Naive thymus-derived CD4-positive, alpha-beta T cell (primary cell): ENCODE data around the gene CLIP2. TPM values are rescaled to one million over a fixed set of nuclear protein-coding genes. Genes with fewer than 3 reads are reported as not detected.
"Not testable (repeated sequence)": the region's sequence is repeated elsewhere in the genome, so short reads cannot be mapped to it uniquely, and the experiment has no call there.

Experiments used
- ATAC-seq: fragments of 150-1000 bp; cut with Tn5 transposase; 2 replicates; pipeline ENCODE4 v1.10.0; 2021; ENCODE audit warnings: mild to moderate bottlenecking, moderate library complexity
- CTCF ChIA-PET: fragments of 350-600 bp; sonication (Branson Sonifier 250); formaldehyde crosslinking; loops from one replicate; lab custom pipeline; 2021; ENCODE audit warnings: antibody characterized with exemption; lab: Charles Lee
- POLR2A ChIA-PET: fragments of 350-600 bp; sonication (Branson Sonifier 250); formaldehyde crosslinking; loops from one replicate; lab custom pipeline; 2021; ENCODE audit warnings: antibody characterized with exemption, inconsistent platforms; lab: Charles Lee
- DNase-seq, 9 donors: peaks; one replicate each; pipeline versions ENCODE4 v3.0.0 to v3.0.0-alpha.2; 2020 to 2022; ENCODE audit warnings: mixed read lengths in 1 of 9
- H3K27ac ChIP-seq: one replicate; pipeline ENCODE4 v1.7.0; 2013; ENCODE audit warnings: mild to moderate bottlenecking, low read depth, low read length, moderate library complexity
- H3K27me3 ChIP-seq, 2 donors: one replicate each; pipeline ENCODE4 v1.7.0; 2013; ENCODE audit warnings: low read length in 2 of 2, mild to moderate bottlenecking in 2 of 2, moderate library complexity in 2 of 2; ENCODE audit not compliant: control insufficient read depth in 2 of 2, insufficient read depth in 2 of 2
- H3K36me3 ChIP-seq, 3 experiments: 1 replicate in 2 of 3; 2 replicates in 1 of 3; pipeline ENCODE4 v1.7.0; 2013; ENCODE audit warnings: low read length in 3 of 3, mild to moderate bottlenecking in 3 of 3, moderate library complexity in 1 of 3; ENCODE audit not compliant: insufficient read depth in 3 of 3, control insufficient read depth in 2 of 3
- H3K4me1 ChIP-seq, 2 donors: one replicate each; pipeline ENCODE4 v1.7.0; 2013; ENCODE audit warnings: low read length in 2 of 2, mild to moderate bottlenecking in 2 of 2, moderate library complexity in 1 of 2; ENCODE audit not compliant: control insufficient read depth in 2 of 2, insufficient read depth in 2 of 2
- H3K4me3 ChIP-seq: 2 replicates; pipeline ENCODE4 v1.7.0; 2013; ENCODE audit warnings: mild to moderate bottlenecking, low read length
- H3K9me3 ChIP-seq, 3 experiments: 1 replicate in 2 of 3; 2 replicates in 1 of 3; pipeline ENCODE4 v1.7.0; 2013; ENCODE audit warnings: low read length in 3 of 3; ENCODE audit not compliant: control insufficient read depth in 2 of 3
- H3K27ac Mint-ChIP-seq, 9 donors: one replicate each; pipeline ENCODE4 v1.8.0; 2020 to 2022; ENCODE audit warnings: mixed read lengths in 9 of 9, mild to moderate bottlenecking in 8 of 9, moderate library complexity in 5 of 9, inconsistent platforms in 2 of 9
- H3K27me3 Mint-ChIP-seq, 5 donors: one replicate each; pipeline ENCODE4 v1.8.0; 2021 to 2022; ENCODE audit warnings: mixed read lengths in 5 of 5, mild to moderate bottlenecking in 1 of 5
- H3K36me3 Mint-ChIP-seq, 5 donors: one replicate each; pipeline ENCODE4 v1.8.0; 2020 to 2022; ENCODE audit warnings: mixed read lengths in 5 of 5, mild to moderate bottlenecking in 3 of 5, inconsistent platforms in 1 of 5
- H3K4me1 Mint-ChIP-seq, 7 donors: one replicate each; pipeline ENCODE4 v1.8.0; 2020 to 2022; ENCODE audit warnings: mixed read lengths in 7 of 7, mild to moderate bottlenecking in 3 of 7, inconsistent platforms in 1 of 7
- H3K4me3 Mint-ChIP-seq, 10 donors: one replicate each; pipeline ENCODE4 v1.8.0; 2020 to 2022; ENCODE audit warnings: mild to moderate bottlenecking in 10 of 10, mixed read lengths in 10 of 10, moderate library complexity in 6 of 10, inconsistent platforms in 2 of 10
- H3K9me3 Mint-ChIP-seq, 11 donors: one replicate each; pipeline ENCODE4 v1.8.0; 2020 to 2022; ENCODE audit warnings: mixed read lengths in 11 of 11, mild to moderate bottlenecking in 4 of 11, inconsistent platforms in 1 of 11, moderate library complexity in 1 of 11
- intact Hi-C, 2 donors: fragments of 100-400 bp; cut with micrococcal nuclease; formaldehyde crosslinking; loops; one replicate each; pipeline ENCODE4 v1.15.1; 2023
- polyA plus RNA-seq, 2 donors: library from polyadenylated mRNA; unstranded; fragments of 300-500 nt; fragmentation: Illumina TruSeq; gene quantifications; one replicate each; pipeline ENCODE4 v1.2.3, GENCODE V29; 2021
- total RNA-seq, 6 experiments: library from RNA in 5 of 6; stranded (reverse) in 5 of 6; gene quantifications; 1 replicate in 5 of 6; 2 replicates in 1 of 6; pipeline ENCODE4 v1.2.3 and lab custom pipeline; 2021 to 2026

The CLIP2 gene
- total and polyA plus RNA-seq, 7 experiments from 2014 or later, result 0.02 to 11.4 (median 2.9) TPM

- no peak for ATAC-seq
- Mint-ChIP-seq H3K4me1 (peaks cover 0 to 2% (median 0%) of the 10 kb centered on the region in 7 donors), H3K36me3 (no peaks in the 10 kb centered on the region), H3K4me3 (no peak overlapping the region), H3K27ac (no peak overlapping the region), H3K27me3 (no peaks in the 10 kb centered on the region), H3K9me3 (no peaks in the 10 kb centered on the region)
- H3K4me1 ChIP-seq, result no peaks in the 10 kb centered on the region
- DNase-seq, result no peak
- no peak overlapping the region for H3K4me3 ChIP-seq
- intact Hi-C loops, result loop anchor here in 1 of 2 donors (10.0 kb wide), 1 partner anchor 121 kb away; the partner anchor contains the start of gene CLIP2
- ChIA-PET CTCF (no interaction called here), POLR2A (no interaction called here)
- no peaks in the 10 kb centered on the region for H3K36me3 ChIP-seq
- no peaks in the 10 kb centered on the region for H3K9me3 ChIP-seq
- H3K27ac ChIP-seq, result no peak overlapping the region
- no peaks in the 10 kb centered on the region for H3K27me3 ChIP-seq
These were observed 116.1 kb downstream of the CLIP2 start for GRCh38 chr7:74405191-74405898.

GRCh38 chr7:74405899-74406512 lies 116.8 kb downstream of the CLIP2 start:
- Mint-ChIP-seq H3K27me3 (peaks cover 0 to 2% (median 0%) of the 10 kb centered on the region in 5 donors), H3K4me1 (peaks cover 0 to 2% (median 0%) of the 10 kb centered on the region in 7 donors), H3K27ac (no peak overlapping the region), H3K9me3 (no peaks in the 10 kb centered on the region), H3K4me3 (no peak overlapping the region), H3K36me3 (no peaks in the 10 kb centered on the region)
- ATAC-seq (no peak), DNase-seq (no peak)
- Histone ChIP-seq H3K4me1 (no peaks in the 10 kb centered on the region), H3K4me3 (no peak overlapping the region), H3K36me3 (no peaks in the 10 kb centered on the region), H3K27me3 (no peaks in the 10 kb centered on the region), H3K27ac (no peak overlapping the region), H3K9me3 (no peaks in the 10 kb centered on the region)
- CTCF ChIA-PET, result interaction anchor here (1.4 kb wide), 1 partner anchor 200 kb away, joined by 3 read pairs; no protein-coding TSS in a partner anchor
- intact Hi-C loops, result loop anchor here in 1 of 2 donors (10.0 kb wide), 1 partner anchor 121 kb away; the partner anchor contains the start of gene CLIP2
- POLR2A ChIA-PET, result no interaction called here

- ChIA-PET POLR2A (no interaction called here), CTCF (no interaction called here)
- H3K4me1 Mint-ChIP-seq, result peaks cover 0 to 2% (median 0%) of the 10 kb centered on the region in 7 donors
- Histone ChIP-seq H3K9me3 (no peaks in the 10 kb centered on the region), H3K27me3 (no peaks in the 10 kb centered on the region), H3K36me3 (no peaks in the 10 kb centered on the region), H3K4me3 (no peak overlapping the region), H3K4me1 (no peaks in the 10 kb centered on the region), H3K27ac (no peak overlapping the region)
- ATAC-seq (no peak), DNase-seq (no peak)
- H3K36me3 Mint-ChIP-seq, result no peaks in the 10 kb centered on the region
- no peaks in the 10 kb centered on the region for H3K9me3 Mint-ChIP-seq
- H3K4me3 Mint-ChIP-seq, result no peak overlapping the region
- intact Hi-C loops, result loop anchor here in 1 of 2 donors (10.0 kb wide), 1 partner anchor 123 kb away; the partner anchor contains the start of gene CLIP2
- H3K27ac Mint-ChIP-seq, result no peak overlapping the region
- peaks cover 0 to 2% (median 0%) of the 10 kb centered on the region in 5 donors for H3K27me3 Mint-ChIP-seq
These were observed 118.8 kb downstream of the CLIP2 start for GRCh38 chr7:74407958-74408357.

GRCh38 chr7:74409571-74409970 lies 120.4 kb downstream of the CLIP2 start:
- DNase-seq (no peak), ATAC-seq (no peak)
- H3K36me3 Mint-ChIP-seq, result no peaks in the 10 kb centered on the region
- CTCF ChIA-PET, result no interaction called here
- no peak overlapping the region for H3K27ac ChIP-seq
- H3K9me3 Mint-ChIP-seq, result no peaks in the 10 kb centered on the region
- peaks cover 0 to 2% (median 0%) of the 10 kb centered on the region in 5 donors for H3K27me3 Mint-ChIP-seq
- H3K27me3 ChIP-seq, result no peaks in the 10 kb centered on the region
- H3K9me3 ChIP-seq, result no peaks in the 10 kb centered on the region
- H3K4me3 ChIP-seq, result no peak overlapping the region
- no peaks in the 10 kb centered on the region for H3K4me1 ChIP-seq
- no peak overlapping the region for H3K4me3 Mint-ChIP-seq
- intact Hi-C loops, result loop anchor here in 1 of 2 donors (10.0 kb wide), 1 partner anchor 125 kb away; the partner anchor contains the start of gene CLIP2
- no peak overlapping the region for H3K27ac Mint-ChIP-seq
- H3K36me3 ChIP-seq, result no peaks in the 10 kb centered on the region
- POLR2A ChIA-PET, result no interaction called here
- peaks cover 0 to 2% (median 0%) of the 10 kb centered on the region in 7 donors for H3K4me1 Mint-ChIP-seq

- Histone ChIP-seq H3K36me3 (no peaks in the 10 kb centered on the region), H3K27ac (no peak overlapping the region), H3K9me3 (no peaks in the 10 kb centered on the region), H3K4me3 (no peak overlapping the region), H3K4me1 (no peaks in the 10 kb centered on the region), H3K27me3 (no peaks in the 10 kb centered on the region)
- ATAC-seq (no peak), DNase-seq (no peak)
- Mint-ChIP-seq H3K27me3 (peaks cover 0 to 2% (median 0%) of the 10 kb centered on the region in 5 donors), H3K9me3 (no peaks in the 10 kb centered on the region), H3K4me3 (no peak overlapping the region), H3K4me1 (peaks cover 0 to 2% (median 0%) of the 10 kb centered on the region in 7 donors), H3K27ac (no peak overlapping the region), H3K36me3 (no peaks in the 10 kb centered on the region)
- ChIA-PET POLR2A (no interaction called here), CTCF (no interaction called here)
- intact Hi-C loops, result loop anchor here (10.0 kb wide), 2 partner anchors 56 to 454 kb away; no protein-coding TSS in a partner anchor
These were observed 121.6 kb downstream of the CLIP2 start for GRCh38 chr7:74410772-74411171.

GRCh38 chr7:74411571-74411970 lies 122.4 kb downstream of the CLIP2 start:
- H3K27me3 Mint-ChIP-seq, H3K4me1 Mint-ChIP-seq, POLR2A ChIA-PET, CTCF ChIA-PET, H3K36me3 ChIP-seq, H3K27ac Mint-ChIP-seq, H3K4me3 ChIP-seq, H3K27me3 ChIP-seq, H3K9me3 ChIP-seq, H3K27ac ChIP-seq, H3K9me3 Mint-ChIP-seq, DNase-seq, H3K36me3 Mint-ChIP-seq, H3K4me1 ChIP-seq, H3K4me3 Mint-ChIP-seq, ATAC-seq: not testable (repeated sequence)
- intact Hi-C loops, result loop anchor here (10.0 kb wide), 2 partner anchors 57 to 453 kb away; no protein-coding TSS in a partner anchor
